Stimulated activated CD8-positive, alpha-beta memory T cell treated with anti-CD3 and anti-CD28 coated beads, Interleukin-12 subunit alpha, Interleukin-12 subunit beta, amount 100 ng/mL, for 4 hours (primary cell): Measurements from ENCODE around the gene SEMA6D.

Source experiments
- DNase-seq: peaks from one replicate; pipeline ENCODE4 v3.0.0-alpha.2; 2020; ENCODE audit warnings: low read depth

SEMA6D gene

GRCh38 chr15:47787875-47788274 lies 70.6 kb downstream of the SEMA6D start:
- no peak for DNase-seq

DNA sequence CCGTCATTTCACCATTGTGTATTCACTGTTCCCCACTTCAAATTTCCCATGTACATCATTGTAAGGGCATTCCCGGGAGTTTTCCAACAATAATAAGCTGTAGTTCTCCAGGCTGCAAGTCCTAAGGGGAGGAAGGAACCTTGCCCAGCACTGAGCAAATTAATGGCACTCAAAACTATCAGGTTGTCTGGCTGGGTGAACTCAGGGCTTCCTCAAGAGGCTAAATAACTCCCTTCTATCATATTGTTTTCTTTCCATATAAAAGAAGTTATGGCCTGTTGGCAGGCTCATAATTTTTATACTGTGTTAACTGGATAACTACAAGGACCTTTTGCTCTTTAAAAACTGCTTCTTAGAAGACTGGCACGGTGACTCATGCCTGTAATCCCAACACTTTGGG lies 71.4 kb downstream of the SEMA6D start:
- no peak for DNase-seq

GRCh38 chr15:47791161-47791560 lies 73.9 kb downstream of the SEMA6D start:
- DNase-seq, result no peak

- no peak for DNase-seq
Observed at GRCh38 chr15:47792231-47792630, 74.9 kb downstream of the SEMA6D start.

GRCh38 chr15:47794252-47794914 lies 77.1 kb downstream of the SEMA6D start:
- no peak for DNase-seq

GRCh38 chr15:47795864-47796263 lies 78.6 kb downstream of the SEMA6D start:
- DNase-seq, result no peak

GRCh38 chr15:47796339-47796738 lies 79.0 kb downstream of the SEMA6D start:
- no peak for DNase-seq

- no peak for DNase-seq
Observed at GRCh38 chr15:47796830-47797229, 79.5 kb downstream of the SEMA6D start.

DNA sequence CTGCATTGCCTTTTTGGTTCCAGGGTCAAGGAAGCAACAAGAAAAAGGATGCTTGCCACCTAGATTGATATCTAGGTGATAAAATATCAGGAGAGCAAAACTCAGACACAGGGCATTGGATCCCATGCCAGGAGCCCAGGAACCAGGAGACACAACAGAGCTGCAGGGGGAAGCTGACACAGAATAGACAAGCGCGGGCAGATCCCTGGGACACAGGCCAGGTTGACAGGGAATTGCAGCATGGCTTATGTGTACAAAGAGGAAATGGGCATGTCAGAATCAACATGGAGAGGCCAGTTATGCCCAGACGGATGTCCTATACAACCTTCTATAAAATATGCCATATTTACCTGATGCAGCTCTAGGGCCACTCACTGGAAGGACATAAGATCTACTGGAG lies 84.2 kb downstream of the SEMA6D start:
- no peak for DNase-seq

GRCh38 chr15:47802216-47802615 lies 84.9 kb downstream of the SEMA6D start:
- DNase-seq, result no peak

DNA sequence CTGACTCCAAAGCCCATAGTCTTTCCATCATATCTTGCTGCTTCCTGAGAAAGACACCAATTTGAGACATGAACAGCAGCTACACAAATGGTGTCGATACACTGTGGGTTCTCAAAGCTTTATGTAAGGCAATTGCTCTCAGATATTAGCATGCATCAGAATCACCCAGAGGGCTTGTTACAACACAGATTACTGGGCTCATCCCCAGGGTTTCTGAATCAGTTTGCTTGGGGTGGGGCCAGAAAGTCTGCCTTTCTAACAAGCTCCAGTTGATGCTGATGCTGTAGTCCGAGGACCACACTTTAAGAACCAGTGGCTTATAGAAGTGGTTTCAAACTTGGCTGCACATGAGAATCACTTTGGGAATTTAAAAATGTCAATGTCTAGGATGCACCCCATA lies 86.5 kb downstream of the SEMA6D start:
- no peak for DNase-seq

GRCh38 chr15:47804733-47805132 lies 87.4 kb downstream of the SEMA6D start:
- DNase-seq, result no peak

DNA sequence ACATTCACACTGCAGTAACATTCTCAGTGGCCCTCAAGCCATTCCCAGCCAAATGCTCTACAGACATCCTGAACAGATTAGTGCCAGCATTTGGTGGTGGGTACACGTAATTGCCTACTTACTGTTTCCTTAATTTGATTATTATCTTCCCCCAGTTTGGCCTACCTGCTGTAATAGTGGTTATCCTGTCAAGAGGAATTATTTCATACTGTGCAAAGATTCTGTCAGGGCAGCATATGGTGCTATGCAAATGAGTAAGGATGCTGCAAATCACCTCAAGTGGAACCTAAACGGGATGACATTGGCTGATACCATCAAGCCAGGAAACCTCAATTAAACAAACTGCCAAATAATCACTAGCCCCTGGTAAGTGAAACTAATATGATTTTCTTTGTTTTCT lies 88.7 kb downstream of the SEMA6D start:
- no peak for DNase-seq

DNA sequence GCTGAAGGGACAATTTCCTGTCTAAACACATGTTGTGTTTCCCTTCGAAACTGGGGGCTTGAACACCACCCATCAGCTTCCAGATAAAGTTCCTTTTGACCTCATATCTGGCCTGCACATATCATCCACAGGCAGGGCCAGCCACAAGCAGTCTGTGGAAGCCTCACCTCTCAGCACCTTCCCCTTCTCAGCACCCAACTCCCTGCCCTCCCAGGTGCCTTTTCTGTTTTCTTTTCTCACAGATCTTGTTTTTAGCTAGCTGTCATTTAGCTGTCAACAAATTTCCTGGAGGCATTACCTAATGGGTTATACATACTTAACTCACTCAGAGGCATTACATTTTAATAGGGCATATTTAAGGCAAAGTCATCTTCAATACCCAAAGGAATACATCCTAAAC lies 93.9 kb downstream of the SEMA6D start:
- DNase-seq, result no peak

DNA sequence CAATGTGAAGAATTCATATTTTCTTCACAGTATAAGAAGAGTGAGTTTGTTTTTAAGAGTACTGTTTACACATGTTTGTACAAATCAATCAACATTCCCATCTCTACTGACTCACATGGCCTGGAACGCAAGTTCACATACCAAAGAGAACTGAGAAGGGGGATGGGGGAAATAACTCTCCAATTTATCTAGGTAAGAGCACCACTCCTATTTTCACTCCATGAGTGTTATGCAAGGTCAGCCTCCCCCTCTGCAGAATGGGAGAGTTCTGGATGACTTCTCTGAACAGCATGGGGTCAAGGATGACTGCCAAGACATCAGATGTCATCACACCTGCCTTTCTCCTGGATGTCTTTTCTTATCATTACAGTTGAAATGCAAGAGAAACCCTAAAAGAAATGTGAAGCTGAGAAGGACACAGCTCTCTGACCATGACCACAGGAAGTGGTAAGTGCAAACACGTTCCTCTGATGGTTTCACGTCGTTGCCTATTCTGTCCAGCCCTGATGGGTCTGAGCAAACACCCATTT lies 95.2 kb downstream of the SEMA6D start:
- DNase-seq, result no peak

DNA sequence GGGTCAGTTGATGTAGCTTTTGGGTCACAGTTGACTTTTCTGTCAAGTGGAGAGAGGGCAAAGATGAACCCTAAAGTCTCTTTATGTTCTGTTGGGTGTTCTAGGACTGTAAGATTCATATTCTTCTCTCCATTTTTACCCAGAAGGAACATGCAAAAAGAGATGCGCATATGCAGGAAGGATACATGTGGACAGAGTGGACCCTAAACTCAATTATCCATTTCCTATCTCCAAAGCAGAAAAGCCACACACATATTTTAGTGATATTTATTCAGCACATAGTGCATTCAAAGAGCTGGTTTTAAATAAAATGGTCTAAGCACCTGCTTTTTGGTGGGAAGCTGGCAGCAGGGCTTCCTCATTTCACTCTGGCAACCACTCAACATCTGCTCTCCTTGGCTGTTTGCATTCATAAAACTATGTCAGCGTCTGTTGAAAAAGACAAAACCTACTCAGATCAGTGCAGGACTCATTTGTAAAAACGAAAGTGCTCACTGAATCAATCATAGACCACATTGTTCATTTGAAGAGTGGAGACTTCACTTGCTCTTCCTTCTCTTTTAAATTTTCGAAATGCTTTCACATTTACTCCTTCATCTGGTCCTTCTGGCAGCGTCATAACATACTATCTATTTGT lies 96.6 kb downstream of the SEMA6D start:
- DNase-seq, result no peak

GRCh38 chr15:47814620-47815019 lies 97.3 kb downstream of the SEMA6D start:
- no peak for DNase-seq

DNA sequence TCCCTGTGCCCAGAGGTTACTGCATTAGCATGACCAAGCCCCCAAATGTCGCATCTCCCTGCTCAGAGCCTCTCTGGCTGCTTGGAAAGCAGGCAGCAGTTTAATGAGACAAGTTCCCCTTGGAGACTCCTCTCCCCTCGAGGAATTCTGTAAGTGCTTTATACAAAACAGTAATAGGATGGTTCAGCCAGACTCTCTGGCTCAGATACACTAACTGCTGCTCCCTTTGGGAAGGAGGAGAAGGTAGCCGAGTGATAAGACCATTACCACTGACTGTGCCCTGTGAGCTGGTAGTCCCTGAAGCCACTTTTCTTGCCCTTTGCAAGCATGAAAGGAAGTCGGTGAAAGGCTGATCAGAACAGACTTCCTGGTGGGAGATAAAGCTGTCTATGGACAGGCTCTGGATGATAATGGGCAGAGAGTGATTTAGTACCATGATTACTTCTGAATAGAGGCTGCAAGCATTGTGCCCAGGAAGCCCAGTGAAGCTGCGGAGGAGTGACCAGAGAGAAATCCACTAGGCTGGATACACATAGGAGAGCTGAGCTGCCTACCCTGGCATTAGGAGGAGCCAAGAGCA lies 100.8 kb downstream of the SEMA6D start:
- DNase-seq, result no peak

- no peak for DNase-seq
Observed at GRCh38 chr15:47819158-47819557, 101.9 kb downstream of the SEMA6D start.

DNA sequence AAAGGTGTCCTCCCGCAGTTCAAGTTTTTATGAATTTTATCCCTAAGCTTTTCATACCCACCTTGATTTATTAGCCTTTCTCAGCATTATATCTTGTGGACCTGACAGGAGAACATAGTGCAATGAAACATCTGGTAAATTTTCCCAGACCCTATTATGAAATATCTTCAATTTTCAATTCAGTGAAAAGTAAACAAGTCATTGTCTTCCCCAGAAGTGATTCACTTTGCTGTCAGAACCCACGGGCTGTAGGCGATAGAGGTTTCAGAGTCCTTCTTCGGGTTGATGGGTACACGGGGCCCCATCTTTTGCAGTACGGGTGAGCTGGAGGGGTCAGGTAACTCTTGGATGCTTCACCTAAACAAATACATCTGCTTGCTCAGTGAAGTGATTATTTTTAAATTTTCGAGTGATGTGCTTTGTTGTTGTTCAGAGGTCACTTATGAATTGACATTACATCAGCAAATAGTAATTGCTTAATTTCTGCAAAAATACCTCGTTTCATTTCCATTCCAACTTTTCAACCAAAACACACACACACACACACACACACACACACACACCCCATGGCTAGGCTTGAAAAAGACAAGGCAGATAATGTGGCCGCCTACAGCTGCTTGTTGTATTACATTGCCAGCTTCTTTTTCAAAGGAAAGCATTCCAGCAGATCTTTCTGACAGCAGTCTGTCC lies 102.9 kb downstream of the SEMA6D start:
- DNase-seq, result no peak

- DNase-seq, result no peak
Observed at GRCh38 chr15:47820747-47821319, 103.5 kb downstream of the SEMA6D start.

- DNase-seq, result no peak
Observed at GRCh38 chr15:47822048-47822447, 104.7 kb downstream of the SEMA6D start.
